ENCODE data around the gene PLCD3. TPM values are rescaled to one million over a fixed set of nuclear protein-coding genes. Genes with fewer than 3 reads are reported as not detected.

The PLCD3 gene
- total and polyA plus RNA-seq, 2 of the 4 experiments (the other 2 are of a cell fraction) = 5.6 to 36.6 TPM

GRCh38 chr17:45149669-45150664 lies 17.7 kb upstream of the PLCD3 start (continued):
- no peak for TF ChIP-seq CTCF (conservative IDR thresholded peaks at IDR 0.05; ENCODE audit: low read depth, low read length)
- TF ChIP-seq MAZ (IDR thresholded peaks at IDR 0.05; ENCODE audit: borderline replicate concordance, low read depth, low read length) = no peak
- no peak; the same call in 1 of the 2 replicates for TF ChIP-seq MXI1 (IDR thresholded peaks at IDR 0.05; ENCODE audit: borderline replicate concordance, low read depth, low read length)
- no peak for TF ChIP-seq POLR2A (IDR thresholded peaks at IDR 0.05; ENCODE audit: low read depth, low read length)
